Stimulated activated CD4-positive, alpha-beta T cell treated with anti-CD3 and anti-CD28 coated beads, Interleukin-15, amount 100 ng/mL, for 1 hour (primary cell): ENCODE results near the gene BAK1.

Experiments
- DNase-seq, 2 donors: peaks; one replicate each; pipeline ENCODE4 v3.0.0-alpha.2; 2020; ENCODE audit warnings: low read depth in 1 of 2, low spot score in 1 of 2

Gene BAK1

GRCh38 chr6:33579828-33580714 lies at the start of gene BAK1:
TSS of gene BAK1 (minus strand) at chr6:33580276. CDS start at chr6:33577604, 2,672 bp downstream.
- peak; percentile 61 to 64 for DNase-seq

GRCh38 chr6:33628401-33628964 lies 48.4 kb upstream of the BAK1 start:
- DNase-seq = no peak

- DNase-seq = no peak
Measured at GRCh38 chr6:33627876-33628275, 47.8 kb upstream of the BAK1 start.

DNA sequence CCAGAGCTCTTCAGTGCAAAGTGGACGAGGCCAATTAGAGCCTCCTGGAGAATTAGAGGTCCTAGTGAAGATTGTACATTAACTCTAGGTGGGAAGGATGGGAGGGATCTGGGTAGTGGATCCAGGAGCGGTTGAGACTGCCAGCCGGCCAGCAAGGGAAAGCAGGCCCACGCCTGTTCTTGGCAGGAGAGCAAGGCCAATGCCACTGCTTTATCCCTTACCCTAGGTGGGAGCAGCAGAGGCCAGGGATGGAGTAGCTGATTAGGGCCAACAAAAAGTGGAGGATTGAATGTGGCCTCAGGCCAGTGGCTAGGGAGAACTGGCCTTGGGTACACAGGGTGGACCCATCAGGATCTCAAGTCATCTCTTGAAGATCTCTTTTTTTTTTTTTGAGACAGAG lies 44.8 kb upstream of the BAK1 start:
- no peak for DNase-seq

DNA sequence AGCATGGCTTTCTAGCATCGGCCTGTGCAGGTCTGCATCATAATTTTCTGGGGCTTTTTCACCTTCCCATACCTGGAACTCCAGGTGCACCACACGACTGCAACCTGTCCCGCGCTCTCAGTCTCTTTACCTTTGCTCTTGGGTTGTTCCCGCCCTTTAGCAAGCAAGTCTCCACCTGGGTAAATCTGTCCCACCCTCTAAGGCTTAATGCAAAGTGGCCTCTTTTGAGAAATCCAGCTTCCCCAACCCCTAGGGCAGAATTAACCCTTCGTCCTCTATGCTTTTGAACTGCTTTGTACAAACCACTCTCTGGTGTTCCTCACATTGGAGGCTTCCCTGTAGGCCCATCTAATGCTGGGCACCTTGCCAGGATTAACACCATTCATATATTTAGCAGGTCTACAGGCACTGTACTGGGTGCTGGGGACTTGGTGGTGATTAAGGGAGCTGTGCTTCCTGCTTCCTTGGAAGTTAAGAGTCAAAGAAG lies 43.9 kb upstream of the BAK1 start:
- DNase-seq = no peak

GRCh38 chr6:33622456-33623431 lies 42.7 kb upstream of the BAK1 start:
- DNase-seq = no peak

GRCh38 chr6:33621711-33622388 lies 41.8 kb upstream of the BAK1 start:
- DNase-seq = peak in 1 of 2 donors; percentile 33

DNA sequence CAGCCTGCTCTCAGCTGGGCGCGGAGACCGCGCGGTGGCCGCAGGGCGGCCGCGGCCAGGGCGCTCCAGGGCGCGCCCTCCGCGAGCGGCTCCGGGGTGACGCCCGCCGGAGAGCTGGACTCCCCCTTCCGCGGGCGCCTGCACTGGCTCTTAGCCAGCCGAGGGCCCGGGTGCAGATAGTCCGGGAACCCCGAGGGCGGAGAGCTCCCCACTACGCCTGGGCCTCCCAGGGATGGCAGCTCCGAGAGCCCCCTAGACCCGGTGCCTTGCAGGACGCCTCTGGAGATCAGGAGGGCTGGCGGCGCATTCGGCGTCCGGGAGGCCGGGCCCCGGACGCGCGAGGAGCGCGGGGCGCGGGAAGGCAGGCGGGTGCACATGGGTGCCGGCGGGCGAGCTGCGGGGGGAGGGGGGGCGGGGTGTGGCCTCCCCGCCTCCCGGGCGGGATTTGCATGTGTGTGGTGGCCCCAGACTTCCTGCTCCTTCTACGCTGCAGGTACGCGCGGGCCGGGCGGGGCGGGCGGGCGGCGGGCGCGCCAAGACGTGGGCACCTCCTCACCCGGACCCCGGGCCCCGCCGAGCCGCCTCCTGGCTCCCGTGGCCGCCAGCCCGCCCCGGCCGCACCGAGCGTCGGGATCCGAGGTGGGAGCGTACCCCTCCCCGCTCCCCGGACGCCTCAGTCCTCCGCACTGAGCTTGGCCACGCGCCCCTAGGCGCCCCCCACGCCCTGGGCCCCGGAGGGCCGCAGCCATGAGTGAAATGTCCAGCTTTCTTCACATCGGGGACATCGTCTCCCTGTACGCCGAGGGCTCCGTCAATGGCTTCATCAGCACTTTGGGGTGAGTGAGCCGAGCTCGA lies 41.0 kb upstream of the BAK1 start, which contains the start of gene ITPR3:
TSS of gene ITPR3 (plus strand) at position 467 of the 855 bp plus-strand sequence. CDS start at position 748, 281 bp downstream.
- DNase-seq = peak; percentile 55 to 59

- DNase-seq = no peak
Measured at GRCh38 chr6:33620158-33620855, 40.2 kb upstream of the BAK1 start.

DNA sequence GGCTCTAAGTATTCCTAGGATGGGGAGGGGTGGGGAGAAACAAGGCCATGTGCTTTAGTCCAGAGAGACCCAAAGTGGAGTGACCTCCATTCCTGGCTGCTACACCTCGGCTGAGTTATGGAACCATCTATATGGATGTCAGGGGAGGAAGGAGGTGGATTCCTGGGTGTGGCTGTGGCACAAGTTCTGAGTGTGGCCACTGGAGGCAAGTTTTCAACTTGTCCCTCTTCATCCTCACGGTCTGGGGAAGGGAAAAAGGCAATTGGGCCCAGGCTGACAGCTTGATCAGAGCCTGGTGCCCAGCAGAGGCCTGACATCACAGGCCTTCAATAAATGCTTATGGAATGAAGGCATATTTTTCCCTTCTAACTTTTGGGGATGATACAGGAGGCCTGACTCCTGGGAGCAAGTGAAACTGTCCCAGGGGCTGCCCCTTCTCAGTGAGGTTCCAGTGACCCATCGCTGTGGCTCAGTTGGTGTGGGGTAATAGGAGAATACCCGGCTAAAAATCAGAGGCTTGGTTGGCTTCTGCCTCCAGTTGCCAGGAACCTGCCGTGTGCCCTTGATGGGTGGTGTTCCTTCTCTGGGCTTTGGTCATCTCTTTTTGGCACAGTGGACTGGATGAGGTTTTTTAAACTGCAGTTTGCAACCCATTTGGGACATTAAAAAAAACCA lies 39.2 kb upstream of the BAK1 start:
- DNase-seq = no peak

DNA sequence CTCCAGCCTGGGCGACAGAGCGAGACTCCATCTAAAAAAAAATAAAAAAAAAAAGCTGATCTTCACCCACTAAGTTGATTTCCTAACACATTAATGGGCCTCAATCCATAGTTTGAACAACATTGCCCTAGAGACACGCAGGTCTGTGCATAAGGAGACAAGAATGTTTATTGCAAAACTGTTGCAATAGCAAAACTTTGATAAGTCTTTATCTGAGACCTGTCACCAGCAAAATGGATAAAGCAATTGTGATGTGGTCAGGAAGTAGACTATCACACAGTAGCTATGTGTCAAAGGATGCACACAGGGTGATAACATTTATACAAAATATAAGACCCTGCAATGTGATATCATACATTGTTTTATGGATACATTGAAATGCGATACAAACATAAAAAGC lies 36.8 kb upstream of the BAK1 start:
- no peak for DNase-seq

DNA sequence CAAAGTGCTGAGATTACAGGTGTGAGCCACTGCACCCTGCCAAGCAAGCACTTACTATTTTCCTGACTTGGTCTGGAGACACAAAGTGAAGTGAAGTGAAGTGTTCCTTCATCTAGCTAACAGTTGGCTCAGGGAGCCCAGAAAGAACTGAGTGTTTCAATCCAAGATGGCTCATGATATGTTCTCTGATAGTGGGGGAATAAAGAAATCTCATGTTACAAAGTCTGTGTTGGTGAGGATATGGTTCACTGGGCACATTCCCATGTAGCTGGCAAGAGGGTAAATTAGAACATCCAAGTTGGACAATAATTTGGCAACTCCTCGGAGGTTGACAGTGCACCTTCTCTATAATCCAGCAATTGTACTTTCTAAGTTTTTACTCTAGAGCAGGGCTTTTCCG lies 36.0 kb upstream of the BAK1 start:
- no peak for DNase-seq

DNA sequence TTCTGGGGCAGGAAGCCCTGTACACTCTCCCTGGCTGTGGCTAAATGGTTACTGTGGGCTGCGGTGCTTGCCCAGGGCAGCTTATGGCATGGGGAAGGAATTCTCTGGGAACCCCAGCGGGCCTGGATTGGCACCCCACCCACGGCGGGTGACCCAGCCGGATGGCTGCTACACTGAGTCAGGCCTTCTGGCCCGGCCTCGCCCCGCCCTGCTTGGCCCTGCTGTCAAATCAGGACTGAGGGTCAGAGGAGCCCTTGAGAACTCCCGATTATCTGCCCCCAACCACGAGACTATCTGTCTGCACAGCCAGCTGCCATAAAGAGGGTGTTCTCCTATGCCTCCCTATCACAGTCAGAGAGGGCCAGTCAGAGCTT lies 33.7 kb upstream of the BAK1 start:
- DNase-seq = no peak

GRCh38 chr6:33613146-33613794 lies 33.2 kb upstream of the BAK1 start:
- DNase-seq = no peak

DNA sequence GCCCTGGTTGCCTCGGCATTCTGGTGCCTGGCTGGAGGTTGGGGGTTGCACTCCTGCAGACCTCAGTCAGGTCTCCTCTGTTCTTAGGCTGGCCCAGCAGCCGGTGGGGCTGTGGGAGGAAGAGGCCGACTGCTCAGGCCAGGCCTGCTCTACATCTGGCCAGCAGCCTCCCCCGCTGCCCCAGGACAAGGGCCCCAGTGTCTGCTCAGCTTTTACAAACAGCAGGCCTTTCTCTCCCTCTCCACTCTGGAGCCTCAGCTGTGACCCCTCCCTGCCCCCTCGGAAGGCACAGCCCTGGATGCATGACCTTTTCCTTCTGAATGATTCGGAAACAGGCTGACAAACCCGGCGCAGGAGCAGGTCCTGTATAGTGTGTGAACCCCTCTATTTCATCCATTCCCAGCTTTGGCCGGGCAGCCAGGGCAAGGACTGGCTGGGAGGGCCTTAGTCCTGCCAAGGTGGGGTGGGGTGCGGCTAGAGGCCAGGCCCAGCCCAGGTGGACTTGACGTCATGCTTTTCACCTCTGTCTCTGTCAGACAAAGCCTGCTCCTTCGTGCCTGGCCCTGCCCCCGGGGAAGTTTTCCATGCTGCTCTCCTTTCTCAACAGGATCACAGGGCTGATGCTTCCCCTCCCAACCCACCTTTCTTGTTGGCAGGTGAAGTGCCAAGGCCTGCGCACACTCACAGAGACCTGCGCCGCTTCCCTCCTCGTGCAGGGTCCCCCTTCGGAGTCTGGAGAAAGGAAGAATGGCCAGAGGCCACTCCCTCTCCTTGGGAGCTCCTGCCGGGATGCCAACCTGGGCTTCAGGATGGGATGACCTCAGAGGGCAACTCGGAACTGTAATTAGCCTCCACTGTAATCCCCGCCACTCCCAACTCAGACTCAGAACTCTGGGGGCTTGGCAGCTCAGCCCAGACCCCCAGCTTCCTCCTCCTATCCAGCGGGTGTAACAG lies 31.0 kb upstream of the BAK1 start:
- DNase-seq = no peak

GRCh38 chr6:33610067-33610466 lies 30.0 kb upstream of the BAK1 start:
- no peak for DNase-seq

DNA sequence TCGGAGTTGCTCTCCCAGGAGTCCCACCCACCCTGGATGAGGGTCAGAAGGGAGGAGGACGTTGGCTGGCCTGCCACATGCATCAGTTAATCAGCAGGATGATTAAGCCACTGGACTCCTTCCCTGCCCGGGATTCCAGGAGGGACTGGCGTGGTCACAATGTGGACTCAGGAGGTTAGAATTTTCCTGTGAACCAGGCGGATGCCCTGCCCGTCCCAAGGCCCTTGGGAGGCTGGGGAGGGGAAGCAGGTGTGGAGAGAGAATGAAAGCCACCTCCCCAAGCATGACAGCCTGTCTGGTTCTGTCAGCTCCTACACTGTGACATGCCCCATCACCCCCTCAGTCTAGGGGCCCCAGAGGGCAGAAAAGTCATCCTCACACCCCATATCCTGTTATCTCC lies 29.5 kb upstream of the BAK1 start:
- no peak for DNase-seq
